ENCODE data around the gene PEX11G. TPM values are rescaled to one million over a fixed set of nuclear protein-coding genes. Genes with fewer than 3 reads are reported as not detected.
A peak's percentile ranks its signal among the peaks of the same experiment; 100 is the strongest.

The PEX11G gene
- total RNA-seq, 1 experiment from 2014 or later = 2.9 TPM

GRCh38 chr19:7507884-7508283, 19.0 kb upstream of the PEX11G start:
- no peaks in the 10 kb centered on the region for H3K27me3 ChIP-seq (ENCODE audit: control insufficient read depth, insufficient read depth, low read length)
- in situ Hi-C loops (cut with HindIII; ENCODE audit: low pct_unique_long_range_greater_than_20kb, low sequenced_read_pairs) = no loop called here
- H3K9me3 ChIP-seq (ENCODE audit: control insufficient read depth, insufficient read depth, low read depth, low read length) = no peaks in the 10 kb centered on the region
- intact Hi-C loops (cut with micrococcal nuclease; ENCODE audit: unreplicated experiment) = no loop called here
- no TSS peak for BruUV-seq (replicated peaks)
- DNase-seq (ENCODE audit: low read depth, low spot score) = peak; percentile 50
- CTCF ChIA-PET = no interaction called here
- TF ChIP-seq TCF7L2 (IDR thresholded peaks at IDR 0.05; ENCODE audit: low read depth, low read length) (no peak), SIN3A (IDR thresholded peaks at IDR 0.05; ENCODE audit: borderline replicate concordance, insufficient read depth, low read depth, low read length) (no peak), CTCF (IDR thresholded peaks at IDR 0.05) (no peak), POLR2AphosphoS5 (IDR thresholded peaks at IDR 0.05; ENCODE audit: low read depth, low read length) (no peak)
- POLR2A ChIA-PET = no interaction called here
- H3K4me1 ChIP-seq (ENCODE audit: control insufficient read depth, insufficient read depth, low read length) = no peaks in the 10 kb centered on the region
- H3K36me3 ChIP-seq (ENCODE audit: control insufficient read depth, insufficient read depth, low read length) = no peaks in the 10 kb centered on the region
- no peak overlapping the region for H3K4me3 ChIP-seq (ENCODE audit: low read depth in 2 of 2, low read length in 2 of 2)
- H3K27ac ChIP-seq (ENCODE audit: low read length) = no peak overlapping the region
- ATAC-seq = peak; percentile 74

GRCh38 chr19:7506385-7507328, 17.8 kb upstream of the PEX11G start:
- ATAC-seq (peak; percentile 90), DNase-seq (ENCODE audit: low read depth, low spot score) (peak; percentile 94)
- Histone ChIP-seq H3K36me3 (ENCODE audit: control insufficient read depth, insufficient read depth, low read length) (no peaks in the 10 kb centered on the region), H3K27ac (ENCODE audit: low read length) (no peak overlapping the region), H3K4me3 (ENCODE audit: low read depth in 2 of 2, low read length in 2 of 2) (peak overlapping the region; percentile 8 to 41; a peak in 3 of 4 replicates), H3K9me3 (ENCODE audit: control insufficient read depth, insufficient read depth, low read depth, low read length) (no peaks in the 10 kb centered on the region), H3K4me1 (ENCODE audit: control insufficient read depth, insufficient read depth, low read length) (no peaks in the 10 kb centered on the region), H3K27me3 (ENCODE audit: control insufficient read depth, insufficient read depth, low read length) (no peaks in the 10 kb centered on the region)
- no peak for TF ChIP-seq REST (IDR thresholded peaks at IDR 0.05; ENCODE audit: insufficient read depth in 1 of 2, low read depth in 2 of 2, low read length in 1 of 2)
- no peak for TF ChIP-seq SIN3A (IDR thresholded peaks at IDR 0.05; ENCODE audit: borderline replicate concordance, insufficient read depth, low read depth, low read length)
- no peak for TF ChIP-seq POLR2AphosphoS5 (IDR thresholded peaks at IDR 0.05; ENCODE audit: low read depth, low read length)
- no peak for TF ChIP-seq TCF7L2 (IDR thresholded peaks at IDR 0.05; ENCODE audit: low read depth, low read length)
- TF ChIP-seq CTCF (IDR thresholded peaks at IDR 0.05) = no peak
- intact Hi-C loops (cut with micrococcal nuclease; ENCODE audit: unreplicated experiment) = no loop called here
- ChIA-PET POLR2A (interaction anchor here (0.6 to 0.7 kb wide), 2 partner anchors 13 to 413 kb away, joined by 3 to 4 read pairs; no protein-coding TSS in a partner anchor), CTCF (interaction anchor here (0.7 kb wide), 1 partner anchor 10 kb away, joined by 8 read pairs; a partner anchor contains a TSS)
- no TSS peak for BruUV-seq (replicated peaks)
- in situ Hi-C loops (cut with HindIII; ENCODE audit: low pct_unique_long_range_greater_than_20kb, low sequenced_read_pairs) = no loop called here
